ENCODE data around the gene MORN5.
"Not testable (repeated sequence)": the region's sequence is repeated elsewhere in the genome, so short reads cannot be mapped to it uniquely, and the experiment has no call there.

MORN5 gene

DNA sequence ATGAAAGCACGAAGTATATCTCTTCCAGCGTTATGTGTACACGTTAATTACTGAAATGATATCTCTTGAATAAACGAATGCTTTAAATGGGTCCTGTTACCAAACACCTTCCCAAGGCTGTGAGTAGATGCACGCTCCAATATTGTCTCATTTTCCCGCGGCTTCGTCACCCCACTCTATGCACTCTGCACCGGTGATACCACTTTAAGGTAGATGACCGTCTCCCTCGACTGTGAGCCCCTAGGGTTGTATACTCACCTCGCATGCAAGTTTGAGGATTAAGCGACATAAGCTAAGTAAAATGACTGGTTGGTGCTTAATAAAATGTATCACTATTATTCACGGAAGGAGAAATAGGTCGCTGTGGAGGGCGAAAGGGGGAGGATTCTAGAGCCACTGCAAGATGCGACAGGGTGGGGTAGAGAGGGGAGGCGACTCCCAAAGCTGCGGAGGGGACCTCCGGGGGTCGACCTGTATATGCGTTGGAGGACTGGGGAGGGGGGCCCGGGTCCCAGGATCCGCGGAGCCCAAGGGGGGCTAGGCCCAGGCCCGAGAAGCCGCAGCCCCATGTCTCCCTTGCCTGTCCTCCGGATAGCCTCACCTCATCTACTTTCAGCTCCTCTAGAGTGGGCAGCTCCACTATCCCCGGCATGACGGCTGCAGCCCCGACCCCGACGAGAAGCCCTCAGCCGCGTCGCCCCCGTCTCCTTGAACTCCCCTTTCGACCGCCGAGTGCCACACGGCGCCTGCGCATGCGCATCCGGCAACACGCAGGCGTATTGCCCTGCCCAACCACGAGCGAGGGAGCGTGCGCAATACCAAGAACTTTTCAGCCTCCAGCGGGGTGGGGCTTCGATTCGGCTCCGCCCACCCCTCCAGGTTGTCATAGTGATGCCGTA is at the start of gene MORN5, which contains the start of gene NDUFA8:
MORN5 (plus strand) TSS at position 883 of the 899 bp plus-strand sequence. CDS start 65 bp downstream, outside the sequence.
NDUFA8 (minus strand) TSS at position 754 of the 899 bp plus-strand sequence; CDS start at position 652, 102 bp downstream.
- Mint-ChIP-seq H3K27me3 (peaks cover 19 to 20% of the 10 kb centered on the region in 2 donors), H3K9me3 (peaks cover 4 to 5% of the 10 kb centered on the region in 2 donors), H3K4me1 (peaks cover 24 to 29% of the 10 kb centered on the region in 2 donors), H3K4me3 (peak within 1 kb of the TSS; percentile 92 to 97), H3K27ac (peak within 1 kb of the TSS; percentile 96), H3K36me3 (peaks cover 8 to 9% of the 10 kb centered on the region in 2 donors)
- peak; percentile 93 for DNase-seq
- peak; percentile 96 to 98 for ATAC-seq (replicated peaks)

DNA sequence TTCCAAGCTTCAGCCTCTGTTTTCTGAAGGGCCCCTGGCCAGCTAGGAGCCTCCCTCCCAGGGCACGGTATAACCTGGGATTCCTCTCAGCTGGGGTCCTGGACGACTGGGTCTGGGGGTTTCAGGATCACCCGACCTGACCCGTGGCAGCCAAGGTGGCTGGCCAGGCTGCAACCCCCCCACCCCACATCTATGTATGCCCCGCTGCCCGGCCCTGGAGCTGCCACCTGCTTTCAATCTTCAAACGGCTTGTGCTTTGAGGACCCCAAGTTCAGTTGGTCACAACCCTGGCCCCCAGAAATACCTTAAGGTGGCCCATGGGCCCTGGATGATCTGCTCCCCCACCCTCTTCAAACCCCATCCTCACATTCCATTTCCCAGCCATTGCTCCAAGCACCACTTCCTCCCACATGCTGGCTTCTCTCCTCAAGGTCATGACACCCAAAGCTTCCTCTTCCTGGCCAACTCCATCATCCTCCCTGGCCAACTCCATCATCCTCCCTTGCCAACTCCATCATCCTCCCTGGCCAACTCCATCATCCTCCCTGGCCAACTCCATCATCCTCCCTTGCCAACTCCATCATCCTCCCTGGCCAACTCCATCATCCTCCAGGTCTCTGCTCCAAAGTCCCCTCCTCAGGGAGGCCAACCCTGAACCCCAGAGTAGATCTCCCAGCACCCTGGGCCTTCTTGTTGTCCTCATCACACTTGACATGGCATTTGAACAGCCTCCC is 49.4 kb upstream of the MORN5 start:
- Mint-ChIP-seq H3K27me3 (peaks cover 10 to 22% of the 10 kb centered on the region in 2 donors), H3K27ac (no peak overlapping the region), H3K4me1 (no peaks in the 10 kb centered on the region), H3K4me3 (no peak overlapping the region), H3K36me3 (no peaks in the 10 kb centered on the region), H3K9me3 (no peaks in the 10 kb centered on the region)
- DNase-seq = no peak
- ATAC-seq (replicated peaks) = no peak

DNA sequence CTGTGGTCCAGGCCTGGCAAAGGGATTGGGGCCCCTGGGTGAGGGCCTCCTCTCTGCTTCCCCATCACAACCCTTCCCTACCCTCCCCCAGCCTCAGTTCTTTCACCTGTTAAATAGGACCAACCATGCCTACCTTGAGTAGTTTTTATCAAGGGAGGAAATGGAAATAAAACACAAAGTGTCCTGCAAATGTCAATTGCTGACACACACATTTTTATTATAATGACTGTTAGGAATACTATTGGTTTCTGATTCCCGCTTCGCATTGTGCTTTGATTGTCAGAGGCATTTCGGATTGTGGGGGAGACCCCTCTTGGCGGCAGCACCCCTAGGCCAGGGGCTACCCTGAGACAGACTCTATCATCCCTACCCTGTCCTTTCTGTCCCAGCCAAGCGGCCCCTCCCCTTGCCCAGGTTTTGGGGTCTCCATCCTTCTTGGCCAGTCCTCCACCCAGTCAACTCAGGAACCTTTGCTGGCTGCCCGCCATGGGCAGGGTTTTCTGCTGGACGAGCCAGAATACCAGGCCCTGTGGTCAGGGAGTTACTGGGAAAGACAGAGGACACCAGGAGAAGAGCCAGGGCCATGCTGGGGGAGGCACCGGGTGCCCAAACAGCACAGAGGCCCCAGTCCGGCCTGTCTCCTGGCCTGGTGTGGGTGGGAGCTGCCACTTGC is 48.2 kb upstream of the MORN5 start:
- Mint-ChIP-seq H3K27ac (no peak overlapping the region), H3K27me3 (peaks cover 15 to 28% of the 10 kb centered on the region in 2 donors), H3K9me3 (no peaks in the 10 kb centered on the region)

DNA sequence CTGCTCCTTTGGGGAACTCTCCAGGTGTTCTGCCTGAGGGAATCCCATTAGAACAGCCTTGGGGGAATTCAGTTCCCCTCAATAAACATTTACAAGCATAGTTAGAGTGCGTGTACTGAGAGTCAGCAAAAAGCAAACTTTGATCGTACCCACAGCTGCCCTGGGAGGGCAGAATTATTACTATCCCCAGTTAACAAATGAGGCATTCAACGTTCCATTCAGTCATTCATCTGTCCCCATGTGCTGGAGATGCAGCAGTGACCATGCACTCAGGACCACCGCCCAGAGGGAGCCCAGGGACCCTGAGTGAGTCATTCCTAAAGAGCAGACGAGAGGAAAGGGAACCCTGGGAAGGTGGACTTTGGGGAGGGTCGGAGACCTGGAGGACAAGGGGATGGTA is 47.5 kb upstream of the MORN5 start:
- no peak for DNase-seq
- no peak overlapping the region for H3K4me3 Mint-ChIP-seq
- peaks cover 15 to 28% of the 10 kb centered on the region in 2 donors for H3K27me3 Mint-ChIP-seq
- H3K4me1 Mint-ChIP-seq = no peaks in the 10 kb centered on the region
- ATAC-seq (replicated peaks) = no peak
- H3K36me3 Mint-ChIP-seq = no peaks in the 10 kb centered on the region
- no peak overlapping the region for H3K27ac Mint-ChIP-seq
- no peaks in the 10 kb centered on the region for H3K9me3 Mint-ChIP-seq

More for the DNA sequence above, 48.2 kb upstream of the MORN5 start:
- Mint-ChIP-seq H3K4me1 (no peaks in the 10 kb centered on the region), H3K4me3 (no peak overlapping the region), H3K36me3 (no peaks in the 10 kb centered on the region)
- ATAC-seq (replicated peaks) = no peak
- no peak for DNase-seq

DNA sequence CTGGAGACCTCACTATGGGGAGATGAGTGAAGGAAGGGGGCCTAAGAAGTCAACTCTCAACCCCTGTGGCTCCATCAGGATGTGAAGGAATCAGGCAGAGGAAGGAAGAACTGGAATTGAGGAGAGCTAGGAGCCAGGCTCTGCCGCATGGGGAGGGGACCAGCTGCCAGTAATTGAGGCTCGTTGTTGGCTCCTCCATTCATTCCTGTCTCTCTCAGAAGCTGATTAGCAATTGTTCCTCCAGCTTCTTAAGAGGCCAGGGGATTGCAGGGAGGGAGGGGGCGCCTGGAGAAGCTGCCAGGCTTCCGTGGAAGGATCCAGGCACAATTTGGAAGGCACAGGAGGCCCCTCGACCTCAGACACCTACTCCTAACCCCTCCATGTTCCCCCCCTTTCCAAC is 46.1 kb upstream of the MORN5 start:
- no peak for DNase-seq
- Mint-ChIP-seq H3K4me1 (no peaks in the 10 kb centered on the region), H3K9me3 (no peaks in the 10 kb centered on the region), H3K4me3 (no peak overlapping the region), H3K27me3 (peaks cover 15 to 28% of the 10 kb centered on the region in 2 donors), H3K36me3 (no peaks in the 10 kb centered on the region), H3K27ac (no peak overlapping the region)
- ATAC-seq (replicated peaks) = no peak

DNA sequence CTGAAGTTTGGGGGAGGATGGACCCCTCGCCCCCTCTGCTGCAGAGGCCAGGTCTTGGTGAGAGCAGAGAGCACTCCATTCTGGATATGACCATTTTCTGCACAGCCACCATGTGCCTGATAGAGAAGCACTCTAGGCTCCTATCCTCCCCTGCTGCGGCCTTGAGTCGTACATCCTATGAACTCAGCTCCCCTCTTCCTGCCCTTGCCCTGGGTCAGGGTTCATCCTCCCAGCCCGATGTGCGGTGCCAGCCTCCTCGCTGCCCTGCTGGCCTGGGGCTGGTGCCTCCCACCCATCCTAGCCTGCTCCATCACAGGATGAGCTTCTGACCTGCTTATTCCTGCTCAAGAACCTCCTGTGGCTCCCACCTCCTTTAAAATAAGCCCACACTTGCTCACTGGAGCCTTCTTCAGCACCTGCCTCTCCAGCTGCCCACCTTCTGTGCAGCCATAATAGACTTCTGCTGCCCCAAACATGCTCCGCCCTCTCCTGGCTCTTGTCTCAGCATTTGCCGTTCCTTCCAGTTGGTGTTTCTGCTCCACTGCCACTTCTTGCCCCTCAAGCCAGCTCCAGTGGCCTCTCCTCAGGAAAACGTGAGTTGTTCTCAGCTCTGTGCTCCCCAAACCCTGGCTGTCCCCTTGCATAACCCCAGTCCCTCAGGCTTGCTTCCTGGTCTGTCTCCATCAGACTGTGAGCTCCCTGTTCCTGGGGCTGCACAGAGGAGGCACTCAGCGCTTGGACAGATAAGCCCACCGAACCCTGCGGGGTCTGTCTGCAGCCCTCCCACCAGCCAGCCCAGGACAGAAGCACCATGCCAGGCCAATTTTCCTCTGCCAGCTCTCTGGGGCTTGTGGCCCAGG is 44.3 kb upstream of the MORN5 start:
- H3K4me3 Mint-ChIP-seq = no peak overlapping the region
- ATAC-seq (replicated peaks) (no peak), DNase-seq (no peak)
- H3K27me3 Mint-ChIP-seq = peaks cover 15 to 28% of the 10 kb centered on the region in 2 donors
- no peak overlapping the region for H3K27ac Mint-ChIP-seq
- H3K36me3 Mint-ChIP-seq = no peaks in the 10 kb centered on the region
- H3K4me1 Mint-ChIP-seq = no peaks in the 10 kb centered on the region
- no peaks in the 10 kb centered on the region for H3K9me3 Mint-ChIP-seq

DNA sequence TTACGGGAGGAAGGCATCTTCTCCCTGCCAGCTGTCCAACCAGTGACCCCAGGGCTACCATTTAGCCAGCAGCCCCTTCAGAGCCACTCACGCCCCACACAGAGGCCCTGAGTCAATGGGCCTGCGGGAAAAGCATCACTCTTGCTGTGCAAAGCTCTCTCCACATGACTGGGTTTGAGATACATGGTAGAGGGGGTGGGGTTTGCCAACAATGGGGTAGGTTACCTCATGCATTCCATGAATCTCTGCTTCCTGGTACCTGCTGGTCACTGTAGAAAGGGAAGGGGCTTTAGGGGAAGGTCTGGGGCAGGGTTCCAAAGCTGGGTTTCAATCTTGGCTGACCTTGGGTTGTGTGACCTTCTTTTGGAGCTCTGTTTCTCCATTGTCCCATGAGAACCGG is 43.7 kb upstream of the MORN5 start:
- Mint-ChIP-seq H3K27ac (no peak overlapping the region), H3K9me3 (no peaks in the 10 kb centered on the region), H3K36me3 (no peaks in the 10 kb centered on the region), H3K4me3 (no peak overlapping the region), H3K4me1 (no peaks in the 10 kb centered on the region), H3K27me3 (peaks cover 15 to 28% of the 10 kb centered on the region in 2 donors)
- DNase-seq (no peak), ATAC-seq (replicated peaks) (no peak)

DNA sequence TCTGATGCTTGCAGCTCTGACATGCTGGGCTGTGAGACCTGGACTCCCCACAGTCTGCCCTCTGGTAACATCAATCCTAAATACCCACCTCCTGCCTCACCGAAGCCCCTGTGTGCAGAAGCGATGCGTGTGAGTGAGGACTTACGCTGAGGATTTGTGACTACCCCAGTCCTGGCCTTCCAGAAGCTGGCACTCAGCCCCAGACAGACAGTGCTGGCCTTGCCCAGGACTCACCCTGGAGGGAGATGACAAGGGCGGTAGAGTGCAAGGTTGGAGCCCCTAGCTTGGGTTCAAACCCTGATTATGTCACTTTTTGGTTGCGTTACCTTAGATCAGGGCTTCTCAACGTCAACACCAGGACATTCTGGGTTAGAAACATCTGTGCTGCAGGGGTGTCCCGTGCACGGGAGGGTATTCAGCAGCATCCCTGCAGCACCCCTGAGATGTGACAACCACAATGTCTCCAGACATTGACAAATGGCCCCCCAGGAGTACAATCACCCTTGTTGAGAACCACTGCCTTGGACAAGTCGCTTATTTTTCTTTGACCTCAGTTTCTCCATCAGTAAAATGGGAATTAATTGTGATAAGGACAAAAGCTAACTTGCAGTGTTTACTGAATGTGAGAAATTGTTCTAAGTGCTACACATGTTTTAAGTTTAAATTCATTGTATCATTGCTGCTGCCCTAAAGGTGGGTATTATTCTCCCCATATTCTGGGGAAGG is 43.1 kb upstream of the MORN5 start:
- Mint-ChIP-seq H3K36me3 (no peaks in the 10 kb centered on the region), H3K27ac (no peak overlapping the region), H3K27me3 (peaks cover 15 to 28% of the 10 kb centered on the region in 2 donors), H3K9me3 (no peaks in the 10 kb centered on the region), H3K4me3 (no peak overlapping the region), H3K4me1 (no peaks in the 10 kb centered on the region)
- no peak for DNase-seq
- ATAC-seq (replicated peaks) = no peak

DNA sequence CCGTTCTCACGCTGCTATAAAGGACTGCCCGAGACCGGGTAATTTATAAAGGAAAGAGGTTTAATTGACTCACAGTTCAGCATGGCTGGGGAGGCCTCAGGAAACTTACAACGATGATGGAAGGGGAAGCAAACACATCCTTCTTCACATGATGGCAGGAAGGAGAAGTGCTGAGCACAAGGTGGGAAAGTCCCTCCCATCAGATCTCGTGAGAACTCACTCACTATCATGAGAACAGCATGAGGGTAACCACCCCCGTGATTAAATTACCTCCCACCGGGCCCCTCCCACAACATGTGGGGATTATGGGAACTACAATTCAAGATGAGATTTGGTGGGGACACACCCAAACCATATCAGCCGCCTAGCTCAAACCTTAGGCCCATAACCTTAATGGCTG is 42.5 kb upstream of the MORN5 start:
- H3K9me3 Mint-ChIP-seq; H3K36me3 Mint-ChIP-seq; H3K4me1 Mint-ChIP-seq; ATAC-seq (replicated peaks); DNase-seq; H3K27ac Mint-ChIP-seq; H3K4me3 Mint-ChIP-seq: not testable (repeated sequence)
- H3K27me3 Mint-ChIP-seq = peaks cover 15 to 28% of the 10 kb centered on the region in 2 donors

DNA sequence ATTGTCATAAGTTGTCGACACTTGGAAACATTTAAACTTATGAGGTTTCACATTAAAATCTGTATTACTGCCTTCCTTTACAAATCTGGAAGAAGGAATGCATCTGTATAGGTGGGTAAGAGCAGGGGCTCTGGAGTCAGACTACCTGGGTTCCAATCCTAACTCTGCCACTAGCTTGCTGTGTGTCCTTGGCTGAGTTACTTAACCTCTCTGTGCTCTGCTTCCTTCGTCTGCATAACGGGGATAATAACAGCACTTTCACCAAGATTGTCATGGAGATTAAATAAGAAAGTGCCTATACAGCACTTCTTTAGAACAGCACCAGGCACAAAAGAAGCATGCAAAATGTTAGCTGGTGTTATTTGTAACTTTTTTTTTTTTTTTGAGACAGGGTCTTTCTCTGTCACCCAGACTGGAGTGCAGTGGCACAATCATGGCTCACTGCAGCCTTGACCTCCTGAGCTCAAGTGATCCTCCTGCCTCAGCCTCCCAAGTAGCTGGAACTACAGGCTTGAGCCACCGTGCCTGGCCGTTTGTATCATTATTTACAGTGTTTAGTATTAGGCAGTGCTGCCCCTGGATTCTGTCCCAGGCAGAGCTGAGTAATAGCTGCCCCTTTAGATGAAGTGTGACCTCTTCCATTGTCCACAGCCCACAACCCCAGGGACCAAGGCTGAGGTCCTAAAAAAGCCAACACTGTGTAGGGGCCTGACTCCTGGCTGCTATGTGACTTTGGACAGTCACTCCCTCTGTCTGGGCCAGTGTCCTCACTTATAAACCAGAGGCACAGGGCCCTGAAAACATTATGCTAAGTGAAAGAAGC is 41.2 kb upstream of the MORN5 start:
- ATAC-seq (replicated peaks) = no peak

DNA sequence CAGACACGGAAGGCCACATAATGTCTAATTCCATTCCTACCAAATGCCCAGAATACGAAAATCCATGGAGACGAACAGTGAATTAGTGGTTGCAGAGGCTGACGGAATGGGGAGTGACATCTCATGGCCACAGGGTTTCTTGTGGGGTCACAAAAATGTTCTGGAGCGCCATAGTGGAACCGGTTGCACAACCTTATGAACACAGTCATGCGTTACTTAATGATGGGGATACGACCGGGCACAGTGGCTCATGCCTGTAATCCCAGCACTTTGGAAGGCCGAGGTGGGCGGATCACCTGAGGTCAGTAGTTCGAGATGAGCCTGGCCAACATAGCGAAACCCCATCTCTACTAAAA is 40.6 kb upstream of the MORN5 start:
- no peak for DNase-seq
- peaks cover 0 to 11% of the 10 kb centered on the region in 2 donors for H3K4me1 Mint-ChIP-seq
- H3K36me3 Mint-ChIP-seq = no peaks in the 10 kb centered on the region
- H3K4me3 Mint-ChIP-seq = no peak overlapping the region
- peaks cover 18 to 27% of the 10 kb centered on the region in 2 donors for H3K27me3 Mint-ChIP-seq
- no peaks in the 10 kb centered on the region for H3K9me3 Mint-ChIP-seq
- peak overlapping the region; percentile 37 for H3K27ac Mint-ChIP-seq
- no peak for ATAC-seq (replicated peaks)

More for the DNA sequence above, 41.2 kb upstream of the MORN5 start:
- Mint-ChIP-seq H3K27me3 (peaks cover 16 to 24% of the 10 kb centered on the region in 2 donors), H3K4me3 (no peak overlapping the region), H3K27ac (no peak overlapping the region), H3K36me3 (no peaks in the 10 kb centered on the region), H3K9me3 (no peaks in the 10 kb centered on the region), H3K4me1 (peaks cover 0 to 10% of the 10 kb centered on the region in 2 donors)
- no peak for DNase-seq

DNA sequence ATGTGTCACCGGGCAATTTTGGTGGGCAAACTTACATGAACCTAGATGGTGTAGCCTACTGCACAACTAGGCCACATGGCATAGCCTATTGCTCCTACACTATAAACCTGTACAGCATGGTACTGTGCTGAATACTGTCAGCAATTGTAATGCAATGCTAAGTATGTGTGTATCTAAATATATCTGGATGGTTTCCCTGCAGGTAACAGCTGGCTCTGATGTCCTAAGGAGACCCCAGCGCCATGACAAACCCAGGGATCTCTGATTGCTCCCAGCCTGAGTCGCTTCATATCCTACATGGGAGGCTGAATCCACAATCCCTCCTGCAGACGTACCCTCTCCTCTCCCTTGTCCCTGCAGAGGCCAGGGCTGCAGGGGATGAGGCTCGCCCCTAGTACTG is 40.0 kb upstream of the MORN5 start:
- Mint-ChIP-seq H3K9me3 (no peaks in the 10 kb centered on the region), H3K4me3 (no peak overlapping the region), H3K27me3 (peaks cover 22 to 30% of the 10 kb centered on the region in 2 donors), H3K27ac (no peak overlapping the region), H3K36me3 (no peaks in the 10 kb centered on the region), H3K4me1 (peaks cover 0 to 11% of the 10 kb centered on the region in 2 donors)
- no peak for DNase-seq
- ATAC-seq (replicated peaks) = no peak

Measured in stimulated activated naive B cell treated with anti-CD40 and anti-IgM and Interleukin-4, amounts not matched to agents 10 μg/mL and 1 μg/mL and 100 μg/mL, for 72 hours (primary cell).